Stimulated activated CD4-positive, alpha-beta T cell treated with anti-CD3 and anti-CD28 coated beads, TNF-alpha, amount 100 ng/mL, for 1 hour (primary cell): ENCODE data around the gene PPARG.
"Not testable (repeated sequence)": the region's sequence is repeated elsewhere in the genome, so short reads cannot be mapped to it uniquely, and the experiment has no call there.

ENCODE experiments used
- DNase-seq, 3 donors: peaks; one replicate each; pipeline ENCODE4 v3.0.0-alpha.2; 2020; ENCODE audit warnings: low read depth in 3 of 3, low spot score in 1 of 3

The PPARG gene

GRCh38 chr3:12375572-12375971 is 86.7 kb downstream of the PPARG start:
- DNase-seq = no peak

- no peak for DNase-seq
These were observed 91.0 kb downstream of the PPARG start for GRCh38 chr3:12379640-12380429.

DNA sequence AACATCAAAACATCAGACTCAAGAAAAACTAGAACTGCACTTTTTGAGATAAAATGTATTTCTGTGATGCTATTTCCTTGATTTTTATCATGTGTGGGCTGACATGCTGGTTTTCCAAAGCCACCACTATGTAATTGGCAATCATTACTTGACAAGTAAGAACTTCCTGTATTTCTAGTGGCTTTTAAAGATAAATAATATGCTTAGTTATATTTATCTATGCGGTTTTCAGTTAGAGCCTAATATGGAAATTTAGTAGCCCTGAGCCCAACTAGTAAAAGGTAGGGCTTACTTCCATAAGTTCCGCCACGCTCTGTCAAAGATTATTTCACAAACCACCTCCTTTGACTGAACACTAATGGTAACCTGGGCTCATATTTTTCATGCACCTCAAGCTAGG is 91.6 kb downstream of the PPARG start:
- no peak for DNase-seq

DNA sequence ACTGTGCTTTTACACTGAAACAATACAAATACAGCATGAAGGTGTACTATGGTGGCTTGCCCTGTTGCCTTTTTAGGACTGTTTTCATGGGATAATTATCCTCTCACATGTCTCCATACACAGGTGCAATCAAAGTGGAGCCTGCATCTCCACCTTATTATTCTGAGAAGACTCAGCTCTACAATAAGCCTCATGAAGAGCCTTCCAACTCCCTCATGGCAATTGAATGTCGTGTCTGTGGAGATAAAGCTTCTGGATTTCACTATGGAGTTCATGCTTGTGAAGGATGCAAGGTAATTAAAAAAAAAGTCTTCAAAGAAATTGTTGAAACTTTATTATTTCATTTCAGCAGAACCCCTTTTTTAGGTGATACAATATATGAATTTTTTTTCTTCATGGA is 92.3 kb downstream of the PPARG start:
- DNase-seq = no peak

DNA sequence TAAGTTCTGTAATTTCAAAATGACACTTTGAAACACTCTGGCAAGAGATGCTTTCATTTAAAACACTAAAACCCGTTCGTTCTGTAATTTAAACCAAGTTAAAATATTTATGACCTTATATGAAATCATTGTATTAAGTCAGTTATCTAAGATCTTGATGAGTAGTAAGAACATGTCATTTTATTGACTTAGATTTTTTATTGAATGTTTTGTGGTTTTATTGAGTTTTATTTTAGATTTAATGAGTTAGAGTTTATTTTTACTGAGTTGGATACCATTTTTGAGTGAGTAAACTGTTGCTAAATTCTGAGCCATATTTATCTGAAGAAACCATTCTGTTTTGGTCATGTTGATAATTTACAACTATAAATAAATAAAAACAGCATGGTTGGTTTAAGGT is 94.3 kb downstream of the PPARG start:
- no peak for DNase-seq

GRCh38 chr3:12384451-12385233 is 95.8 kb downstream of the PPARG start:
- no peak for DNase-seq

GRCh38 chr3:12386514-12387291 is 97.8 kb downstream of the PPARG start:
- DNase-seq = not testable (repeated sequence)

DNA sequence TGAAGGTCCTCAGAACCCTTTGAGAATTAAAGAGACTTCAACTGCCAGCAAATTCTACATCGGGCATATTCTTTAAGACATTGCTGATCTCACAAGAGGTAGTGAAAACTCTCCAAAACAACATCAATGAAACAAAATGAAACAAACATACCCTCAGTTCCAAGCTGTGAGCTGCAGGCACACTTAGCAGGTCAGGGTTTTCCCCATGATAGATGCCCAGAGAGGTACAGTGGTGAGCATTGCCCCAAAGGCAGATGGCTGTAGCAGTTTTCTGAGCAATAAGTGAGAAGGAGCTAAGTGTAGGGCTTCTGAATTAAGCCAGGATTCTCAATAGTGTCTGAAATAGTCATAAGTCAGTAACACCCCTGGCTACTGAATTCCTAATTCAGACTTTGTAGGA is 99.3 kb downstream of the PPARG start:
- no peak for DNase-seq

- DNase-seq = no peak
These were observed 103.4 kb downstream of the PPARG start for GRCh38 chr3:12392101-12392878.

DNA sequence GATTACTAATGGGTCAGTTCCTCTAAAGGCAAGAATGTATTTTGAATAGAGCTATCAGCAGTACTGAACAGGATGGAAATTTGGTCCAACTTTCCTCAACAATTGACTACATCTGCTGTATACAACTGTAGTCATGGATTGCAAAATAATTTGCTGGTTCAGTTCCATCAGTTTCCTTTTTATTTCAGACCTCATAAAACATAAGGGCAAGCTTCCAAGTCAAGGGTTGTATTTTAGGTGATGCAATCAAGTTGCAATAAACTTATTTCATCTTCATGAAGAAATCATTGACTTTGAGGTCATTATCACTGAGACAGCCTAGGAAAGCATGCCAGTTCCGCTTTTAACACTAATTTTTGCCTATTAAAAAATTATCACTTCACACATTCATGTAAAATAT is 105.0 kb downstream of the PPARG start:
- no peak for DNase-seq

GRCh38 chr3:12394569-12395271 is 105.8 kb downstream of the PPARG start:
- DNase-seq = no peak

DNA sequence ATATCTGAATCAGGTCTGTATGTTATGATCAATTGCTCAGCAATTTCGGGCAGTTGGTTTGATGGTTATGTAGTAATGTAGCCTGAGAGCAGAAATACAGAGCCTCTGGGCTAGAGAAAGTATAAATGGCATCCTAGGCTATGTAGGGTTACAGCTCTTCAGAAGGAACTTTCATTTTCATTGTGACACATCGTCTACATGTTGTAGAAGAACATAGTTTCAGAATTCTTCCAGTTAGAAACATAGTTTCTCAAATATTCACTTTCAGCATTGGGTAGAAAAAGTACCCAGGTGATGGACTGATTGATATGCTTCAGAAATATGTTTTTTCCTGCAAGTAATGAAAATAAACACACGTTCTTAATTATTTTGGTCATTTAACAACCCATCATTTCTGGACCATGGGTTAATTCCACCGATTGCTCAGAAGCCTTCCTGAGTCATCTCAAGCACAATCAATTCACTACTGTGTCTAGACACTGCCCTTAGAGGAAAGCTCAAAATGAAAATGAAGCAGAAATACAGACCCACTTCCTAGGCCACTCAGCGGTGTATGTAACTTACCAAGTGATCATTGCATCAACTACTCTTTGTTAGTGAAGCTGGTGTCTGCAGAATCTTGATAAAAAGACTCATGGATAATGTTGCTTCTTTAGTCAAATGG is 106.6 kb downstream of the PPARG start:
- no peak for DNase-seq

GRCh38 chr3:12396471-12396870 is 107.6 kb downstream of the PPARG start:
- no peak for DNase-seq

GRCh38 chr3:12399226-12399625 is 110.4 kb downstream of the PPARG start:
- DNase-seq = no peak

- no peak for DNase-seq
These were observed 111.8 kb downstream of the PPARG start for GRCh38 chr3:12400616-12401194.

DNA sequence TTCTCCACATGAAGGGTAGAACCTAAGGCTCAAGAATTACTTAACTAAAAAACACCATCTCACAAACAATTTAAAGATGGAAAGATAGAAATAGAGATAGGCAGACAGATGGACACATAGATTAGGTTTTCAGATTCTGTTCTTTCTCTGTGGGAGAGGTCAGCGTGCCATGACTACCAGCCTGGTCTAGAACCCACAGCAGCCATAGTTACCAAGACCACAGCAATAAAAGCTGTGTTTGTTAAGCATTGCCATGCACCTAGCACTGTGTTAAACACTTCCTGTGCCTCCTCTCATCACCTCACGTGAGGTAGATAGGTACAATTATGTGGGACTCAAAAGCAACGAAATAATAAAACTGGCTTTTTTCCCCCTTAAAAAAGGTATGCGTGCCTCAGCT is 112.3 kb downstream of the PPARG start:
- DNase-seq = no peak

GRCh38 chr3:12405432-12406272 is 116.8 kb downstream of the PPARG start:
- DNase-seq = no peak

GRCh38 chr3:12408984-12409683 is 120.3 kb downstream of the PPARG start:
- DNase-seq = no peak
